Placental epithelial cell (primary cell): Measurements from ENCODE around the gene WAS. TPM values are rescaled to one million over a fixed set of nuclear protein-coding genes. Genes with fewer than 3 reads are reported as not detected.

Experiments used
- small RNA-seq: library from RNA; depleted of rRNA; stranded (forward); fragments of <200 nt; gene quantifications from one replicate; pipeline ENCODE3, GENCODE V24; 2012
- total RNA-seq: library from RNA; depleted of rRNA; stranded (reverse); fragments of >200 nt; gene quantifications from 2 replicates; pipeline ENCODE4 v1.2.3, GENCODE V29; 2012

The WAS gene
- 0.39 TPM in 1 of 2 replicates, not detected in the other for total RNA-seq

DNA sequence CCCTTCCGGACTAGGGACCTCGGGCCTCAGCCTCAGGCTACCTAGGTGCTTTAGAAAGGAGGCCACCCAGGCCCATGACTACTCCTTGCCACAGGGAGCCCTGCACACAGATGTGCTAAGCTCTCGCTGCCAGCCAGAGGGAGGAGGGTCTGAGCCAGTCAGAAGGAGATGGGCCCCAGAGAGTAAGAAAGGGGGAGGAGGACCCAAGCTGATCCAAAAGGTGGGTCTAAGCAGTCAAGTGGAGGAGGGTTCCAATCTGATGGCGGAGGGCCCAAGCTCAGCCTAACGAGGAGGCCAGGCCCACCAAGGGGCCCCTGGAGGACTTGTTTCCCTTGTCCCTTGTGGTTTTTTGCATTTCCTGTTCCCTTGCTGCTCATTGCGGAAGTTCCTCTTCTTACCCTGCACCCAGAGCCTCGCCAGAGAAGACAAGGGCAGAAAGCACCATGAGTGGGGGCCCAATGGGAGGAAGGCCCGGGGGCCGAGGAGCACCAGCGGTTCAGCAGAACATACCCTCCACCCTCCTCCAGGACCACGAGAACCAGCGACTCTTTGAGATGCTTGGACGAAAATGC lies at the start of gene WAS:
TSS of gene WAS (plus strand) at position 389 of the 572 bp plus-strand sequence. CDS start at position 444, 55 bp downstream.

DNA sequence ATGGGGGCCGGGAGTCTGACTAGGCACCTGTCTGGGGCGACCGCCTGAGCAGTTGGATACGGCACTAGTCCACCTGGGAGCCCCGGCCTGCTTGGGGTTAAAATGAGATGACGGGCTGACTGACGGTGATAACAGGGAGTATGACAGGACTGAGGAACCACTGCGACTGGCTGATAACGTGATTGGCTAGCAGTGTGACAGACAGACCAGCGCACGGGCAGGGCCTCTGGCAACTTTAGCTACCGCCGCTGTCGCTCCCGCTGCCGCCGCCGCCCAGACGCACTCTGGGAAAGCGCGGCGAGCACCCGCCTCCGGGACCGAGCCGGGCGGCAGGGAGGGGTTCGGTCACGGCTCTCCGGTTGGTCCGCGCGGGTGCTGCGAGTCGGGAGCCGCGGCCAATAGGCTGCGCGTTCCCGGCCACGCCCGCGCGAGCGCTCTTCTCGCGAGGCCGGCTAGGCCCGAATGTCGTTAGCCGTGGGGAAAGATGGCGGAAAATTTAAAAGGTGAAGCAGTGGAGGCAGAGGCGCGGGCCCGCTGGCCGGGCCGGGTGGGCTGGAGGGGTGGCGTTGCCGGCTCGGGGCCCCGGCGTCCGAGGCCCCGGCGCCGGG lies 12.8 kb downstream of the WAS start, which contains the start of gene SUV39H1:
TSS of gene SUV39H1 (plus strand) at position 434 of the 608 bp plus-strand sequence. CDS start at position 485, 51 bp downstream.

Small RNA genes lying within 50 kb of the gene (small RNA-seq; reads per million reads assigned to genes)
- gene RNU6-1056P = not detected

Other genes with a start within 250 kb of the WAS start
- gene SLC38A5, start 213.5 kb upstream of the WAS start, total RNA-seq = 36.1 and 65.6 TPM in 2 replicates
- 71.8 and 160 TPM in 2 replicates for gene FTSJ1, start 207.6 kb upstream of the WAS start, total RNA-seq
- 73.0 and 246 TPM in 2 replicates for gene PORCN, start 174.8 kb upstream of the WAS start, total RNA-seq
- gene EBP, start 162.0 kb upstream of the WAS start, total RNA-seq = 87.6 and 210 TPM in 2 replicates
- 16.1 and 18.7 TPM in 2 replicates for gene TBC1D25, start 144.1 kb upstream of the WAS start, total RNA-seq
- gene RBM3, start 109.3 kb upstream of the WAS start, total RNA-seq = 204 and 375 TPM in 2 replicates
- 159 and 163 TPM in 2 replicates for gene WDR13, start 86.3 kb upstream of the WAS start, total RNA-seq
- 6.7 TPM in 2 replicates for gene SUV39H1, start 12.9 kb downstream of the WAS start, total RNA-seq
- not detected in 2 replicates for gene GLOD5, start 77.9 kb downstream of the WAS start, total RNA-seq
- gene GATA1, start 102.8 kb downstream of the WAS start, total RNA-seq = not detected in 2 replicates
- 75.8 and 79.6 TPM in 2 replicates for gene HDAC6, start 118.3 kb downstream of the WAS start, total RNA-seq
- not detected in 2 replicates for gene ERAS, start 142.7 kb downstream of the WAS start, total RNA-seq
- gene PCSK1N, start 151.8 kb downstream of the WAS start, total RNA-seq = 13.1 and 27.1 TPM in 2 replicates
- 58.8 and 60.9 TPM in 2 replicates for gene TIMM17B, start 214.0 kb downstream of the WAS start, total RNA-seq
- 47.9 and 62.4 TPM in 2 replicates for gene PQBP1, start 214.1 kb downstream of the WAS start, total RNA-seq
- gene SLC35A2, start 227.8 kb downstream of the WAS start, total RNA-seq = 20.8 and 35.4 TPM in 2 replicates
- 5.9 and 8.5 TPM in 2 replicates for gene PIM2, start 235.2 kb downstream of the WAS start, total RNA-seq